ENCODE results near the gene CLDN25.

Gene CLDN25

GRCh38 chr11:113814181-113814580 lies 34.6 kb downstream of the CLDN25 start:
- FAIRE-seq = no peak

GRCh38 chr11:113817162-113817561 lies 37.6 kb downstream of the CLDN25 start:
- no peak for FAIRE-seq

- no peak for FAIRE-seq
Measured at GRCh38 chr11:113817626-113818025, 38.0 kb downstream of the CLDN25 start.

- FAIRE-seq = no peak
Measured at GRCh38 chr11:113818426-113818825, 38.8 kb downstream of the CLDN25 start.

- FAIRE-seq = no peak
Measured at GRCh38 chr11:113827477-113827876, 47.9 kb downstream of the CLDN25 start.

- FAIRE-seq = no peak
Measured at GRCh38 chr11:113828191-113828590, 48.6 kb downstream of the CLDN25 start.

GRCh38 chr11:113829751-113830150 lies 50.2 kb downstream of the CLDN25 start:
- FAIRE-seq = no peak

Data from islet of Langerhans (tissue), 1 donor.